ENCODE measurements around the gene TPST2. TPM values are rescaled to one million over a fixed set of nuclear protein-coding genes. Genes with fewer than 3 reads are reported as not detected.

TPST2 gene
- total RNA-seq, 4 donors from 2014 or later = 27.2 to 40.6 (median 32.5) TPM

- Histone ChIP-seq H3K4me3 (no peak overlapping the region), H3K36me3 (peaks cover 25 to 100% (median 72%) of the 10 kb centered on the region in 3 donors), H3K27me3 (no peaks in the 10 kb centered on the region), H3K27ac (no peak overlapping the region), H3K9me3 (no peaks in the 10 kb centered on the region), H3K4me1 (peaks cover 0 to 11% (median 0%) of the 10 kb centered on the region in 3 donors)
- intact Hi-C loops (cut with DNase I) = no loop called here
- TF ChIP-seq CTCF (IDR thresholded peaks at IDR 0.05) (no peak), POLR2A (IDR thresholded peaks at IDR 0.05) (no peak)
- DNase-seq = no peak
- 76 to 85% methylated on average over 2 of the region's 2 CpGs for WGBS, 2 donors
These were observed 87.9 kb downstream of the TPST2 start for GRCh38 chr22:26501996-26502395.

- no peaks in the 10 kb centered on the region for H3K27me3 ChIP-seq
- no peak for DNase-seq
- TF ChIP-seq CTCF (IDR thresholded peaks at IDR 0.05) (no peak), POLR2A (IDR thresholded peaks at IDR 0.05) (no peak)
These were observed 90.7 kb downstream of the TPST2 start for GRCh38 chr22:26499188-26499703.

GRCh38 chr22:26496456-26496855, 93.5 kb downstream of the TPST2 start:
- H3K27ac ChIP-seq = no peak overlapping the region
- no peaks in the 10 kb centered on the region for H3K9me3 ChIP-seq
- DNase-seq = no peak
- intact Hi-C loops (cut with DNase I) = no loop called here
- WGBS, 2 donors = 78 to 86% methylated on average over 4 of the region's 4 CpGs
- peaks cover 0 to 27% (median 5%) of the 10 kb centered on the region in 3 donors for H3K4me1 ChIP-seq
- peaks cover 44 to 100% (median 65%) of the 10 kb centered on the region in 3 donors for H3K36me3 ChIP-seq
- TF ChIP-seq CTCF (IDR thresholded peaks at IDR 0.05) = no peak
- TF ChIP-seq POLR2A (IDR thresholded peaks at IDR 0.05) = no peak
- no peaks in the 10 kb centered on the region for H3K27me3 ChIP-seq
- H3K4me3 ChIP-seq = no peak overlapping the region

More at GRCh38 chr22:26499188-26499703, 90.7 kb downstream of the TPST2 start:
- Histone ChIP-seq H3K4me1 (peaks cover 0 to 13% (median 0%) of the 10 kb centered on the region in 3 donors), H3K27ac (no peak overlapping the region), H3K4me3 (no peak overlapping the region), H3K9me3 (no peaks in the 10 kb centered on the region), H3K36me3 (peaks cover 36 to 100% (median 69%) of the 10 kb centered on the region in 3 donors)
- intact Hi-C loops (cut with DNase I) = no loop called here
- 87 to 89% methylated on average over 4 to 12 of the region's 25 CpGs for WGBS, 2 donors

GRCh38 chr22:26494506-26494905, 95.4 kb downstream of the TPST2 start:
- no peaks in the 10 kb centered on the region for H3K9me3 ChIP-seq
- intact Hi-C loops (cut with DNase I) = no loop called here

More at GRCh38 chr22:26494506-26494905, 95.4 kb downstream of the TPST2 start:
- Histone ChIP-seq H3K4me3 (no peak overlapping the region), H3K4me1 (peaks cover 0 to 27% (median 5%) of the 10 kb centered on the region in 3 donors), H3K27ac (peak overlapping the region in 3 of 4 donors; percentile 78 to 86 (median 86)), H3K27me3 (no peaks in the 10 kb centered on the region), H3K36me3 (peaks cover 33 to 100% (median 70%) of the 10 kb centered on the region in 3 donors)
- DNase-seq = no peak
- no peak for TF ChIP-seq CTCF (IDR thresholded peaks at IDR 0.05)
- no peak for TF ChIP-seq POLR2A (IDR thresholded peaks at IDR 0.05)

All from esophagus squamous epithelium (tissue), 5 donors.